HL-60 (cell line): ENCODE results near the gene CTNS.

Source experiments
- GABPA ChIP-seq: IDR thresholded peaks from 2 replicates; pipeline ENCODE4 v1.6.1; 2012; ENCODE audit warnings: low read depth
- POLR2AphosphoS5 ChIP-seq: IDR thresholded peaks from 2 replicates; pipeline ENCODE4 v1.6.1; 2012; ENCODE audit warnings: low read depth
- TF ChIP-seq, protein P1 (sequence below): IDR thresholded peaks from one replicate; pipeline ENCODE4 v1.5.1; 2011; ENCODE audit warnings: low read length, control low read depth, inconsistent platforms; ENCODE audit not compliant: insufficient read depth

DNA sequence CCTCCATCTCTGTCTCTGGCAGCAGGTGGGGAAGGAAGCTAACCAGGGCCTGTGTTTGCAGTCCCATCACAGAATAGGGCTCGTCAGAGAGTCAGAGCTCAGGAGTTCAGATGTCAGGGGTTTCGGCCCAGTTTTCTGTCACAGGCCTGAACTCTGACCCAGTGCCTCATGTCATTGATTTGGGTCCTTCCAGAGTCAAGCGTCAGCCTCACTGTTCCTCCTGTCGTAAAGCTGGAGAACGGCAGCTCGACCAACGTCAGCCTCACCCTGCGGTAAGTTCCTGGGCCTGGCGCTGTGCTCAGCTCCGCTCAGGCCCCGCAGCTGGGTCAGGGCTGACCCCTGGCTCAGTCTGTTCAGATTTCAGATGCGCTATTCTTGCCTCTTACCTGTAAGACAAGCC is 10.7 kb downstream of the CTNS start:
- TF ChIP-seq, protein P1, sequence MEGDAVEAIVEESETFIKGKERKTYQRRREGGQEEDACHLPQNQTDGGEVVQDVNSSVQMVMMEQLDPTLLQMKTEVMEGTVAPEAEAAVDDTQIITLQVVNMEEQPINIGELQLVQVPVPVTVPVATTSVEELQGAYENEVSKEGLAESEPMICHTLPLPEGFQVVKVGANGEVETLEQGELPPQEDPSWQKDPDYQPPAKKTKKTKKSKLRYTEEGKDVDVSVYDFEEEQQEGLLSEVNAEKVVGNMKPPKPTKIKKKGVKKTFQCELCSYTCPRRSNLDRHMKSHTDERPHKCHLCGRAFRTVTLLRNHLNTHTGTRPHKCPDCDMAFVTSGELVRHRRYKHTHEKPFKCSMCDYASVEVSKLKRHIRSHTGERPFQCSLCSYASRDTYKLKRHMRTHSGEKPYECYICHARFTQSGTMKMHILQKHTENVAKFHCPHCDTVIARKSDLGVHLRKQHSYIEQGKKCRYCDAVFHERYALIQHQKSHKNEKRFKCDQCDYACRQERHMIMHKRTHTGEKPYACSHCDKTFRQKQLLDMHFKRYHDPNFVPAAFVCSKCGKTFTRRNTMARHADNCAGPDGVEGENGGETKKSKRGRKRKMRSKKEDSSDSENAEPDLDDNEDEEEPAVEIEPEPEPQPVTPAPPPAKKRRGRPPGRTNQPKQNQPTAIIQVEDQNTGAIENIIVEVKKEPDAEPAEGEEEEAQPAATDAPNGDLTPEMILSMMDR = no peak
- TF ChIP-seq GABPA (no peak), POLR2AphosphoS5 (no peak)
